ENCODE results near the gene LRRC3C.
"Not testable (repeated sequence)": the region's sequence is repeated elsewhere in the genome, so short reads cannot be mapped to it uniquely, and the experiment has no call there.

The LRRC3C gene

DNA sequence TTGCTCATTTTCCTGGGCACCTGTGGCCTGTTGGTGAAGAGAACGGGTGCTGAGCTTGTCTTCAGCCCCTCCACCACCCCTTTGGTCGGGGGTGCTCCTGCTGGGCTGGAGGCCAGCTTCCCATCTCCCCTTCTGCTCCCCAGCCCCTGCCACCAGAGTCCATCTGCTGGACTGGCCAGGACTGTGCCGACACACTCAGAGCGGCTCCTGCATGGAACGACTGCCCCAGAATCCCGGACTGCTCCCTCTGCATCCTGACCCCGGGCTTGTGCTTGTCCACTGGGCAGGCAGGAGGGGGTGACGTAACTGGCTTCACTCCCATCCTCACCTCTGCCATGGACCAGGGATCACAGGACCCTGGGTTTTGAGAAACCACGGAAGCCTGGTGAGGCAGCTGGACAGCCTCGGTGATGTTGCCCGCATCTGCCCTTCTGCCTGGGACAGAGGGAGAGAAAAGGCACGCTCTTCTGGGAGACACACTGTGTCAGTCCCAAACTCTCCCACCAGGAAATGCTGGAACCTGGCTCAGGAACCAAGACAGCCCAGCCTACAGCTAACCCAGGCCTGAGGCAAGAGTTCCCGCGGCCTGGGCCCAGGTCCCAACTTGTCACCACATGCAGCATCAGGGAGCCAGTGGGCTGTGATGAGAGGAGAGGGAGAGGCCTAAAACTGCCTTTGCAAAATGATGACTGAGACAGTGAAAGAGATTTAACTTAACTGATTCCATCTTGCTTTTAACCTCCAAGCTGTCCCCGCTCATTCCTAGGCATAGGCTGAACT lies 19.2 kb downstream of the LRRC3C start:
- H3K27ac ChIP-seq (ENCODE audit: extremely low read depth, low read depth, low read length): no peak overlapping the region
- H3K36me3 ChIP-seq (ENCODE audit: control insufficient read depth in 2 of 2, insufficient read depth in 1 of 2, low read length in 2 of 2): no peaks in the 10 kb centered on the region
- H3K4me3 ChIP-seq (ENCODE audit: low read depth, low read length): no peak overlapping the region
- POLR2A ChIA-PET: interaction anchor here (0.6 to 0.7 kb wide), 2 partner anchors 19 to 65 kb away, joined by 3 read pairs; partner anchors contain the start of genes LRRC3C and ORMDL3
- H3K9me3 ChIP-seq (ENCODE audit: control insufficient read depth, insufficient read depth, low read depth, low read length): no peaks in the 10 kb centered on the region
- CTCF ChIA-PET: interaction anchor here (0.8 to 1.4 kb wide), 4 partner anchors 7 to 71 kb away, joined by 3 to 7 read pairs (median 5); partner anchors contain the start of gene PSMD3
- H3K4me1 ChIP-seq (ENCODE audit: control insufficient read depth, insufficient read depth, low read length): no peaks in the 10 kb centered on the region; the same call in 1 of the 2 replicates
- TF ChIP-seq ZSCAN5A (tag by site-specific recombination; IDR thresholded peaks at IDR 0.05) (no peak), ZNF146 (tag by site-specific recombination; IDR thresholded peaks at IDR 0.05) (no peak), ZNF24 (tag by site-specific recombination; IDR thresholded peaks at IDR 0.05) (no peak), ZNF155 (tag by site-specific recombination; IDR thresholded peaks at IDR 0.05) (no peak), ZNF830 (tag by site-specific recombination; IDR thresholded peaks at IDR 0.05; ENCODE audit: low read depth) (no peak), ZFP69B (tag by site-specific recombination; IDR thresholded peaks at IDR 0.05) (no peak), SP3 (tag by site-specific recombination; IDR thresholded peaks at IDR 0.05) (no peak), TSHZ1 (tag by site-specific recombination; IDR thresholded peaks at IDR 0.05; ENCODE audit: borderline replicate concordance) (no peak), ZNF660 (tag by site-specific recombination; IDR thresholded peaks at IDR 0.05) (no peak), ZNF138 (tag by site-specific recombination; IDR thresholded peaks at IDR 0.05; ENCODE audit: borderline replicate concordance) (no peak), ZNF768 (tag by site-specific recombination; IDR thresholded peaks at IDR 0.05) (no peak), ZNF623 (tag by site-specific recombination; IDR thresholded peaks at IDR 0.05) (no peak)
- TF ChIP-seq, protein P1, sequence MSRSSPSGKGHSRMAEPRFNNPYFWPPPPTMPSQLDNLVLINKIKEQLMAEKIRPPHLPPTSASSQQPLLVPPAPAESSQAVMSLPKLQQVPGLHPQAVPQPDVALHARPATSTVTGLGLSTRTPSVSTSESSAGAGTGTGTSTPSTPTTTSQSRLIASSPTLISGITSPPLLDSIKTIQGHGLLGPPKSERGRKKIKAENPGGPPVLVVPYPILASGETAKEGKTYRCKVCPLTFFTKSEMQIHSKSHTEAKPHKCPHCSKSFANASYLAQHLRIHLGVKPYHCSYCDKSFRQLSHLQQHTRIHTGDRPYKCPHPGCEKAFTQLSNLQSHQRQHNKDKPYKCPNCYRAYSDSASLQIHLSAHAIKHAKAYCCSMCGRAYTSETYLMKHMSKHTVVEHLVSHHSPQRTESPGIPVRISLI (tag by site-specific recombination; IDR thresholded peaks at IDR 0.05): no peak

DNA sequence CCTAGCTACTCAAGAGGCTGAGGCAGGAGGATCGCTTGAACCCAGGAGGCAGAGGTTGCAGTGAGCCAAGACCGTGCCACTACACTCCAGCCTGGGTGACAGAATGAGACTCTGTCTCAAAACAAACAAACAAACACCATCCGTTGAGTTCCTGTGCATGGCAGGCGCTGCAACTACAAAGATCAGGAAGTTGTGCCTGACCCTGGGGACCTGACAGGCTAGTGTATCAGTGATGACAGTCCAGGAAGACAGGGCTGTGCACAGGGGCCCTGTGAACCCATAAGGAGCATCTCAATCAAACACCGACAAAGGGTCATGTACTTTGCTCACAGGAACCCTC lies 20.9 kb downstream of the LRRC3C start:
- H3K9me3 ChIP-seq (ENCODE audit: control insufficient read depth, insufficient read depth, low read depth, low read length); H3K4me3 ChIP-seq (ENCODE audit: low read depth, low read length); POLR2A ChIA-PET; H3K36me3 ChIP-seq (ENCODE audit: control insufficient read depth in 2 of 2, insufficient read depth in 1 of 2, low read length in 2 of 2); H3K27ac ChIP-seq (ENCODE audit: extremely low read depth, low read depth, low read length); H3K4me1 ChIP-seq (ENCODE audit: control insufficient read depth, insufficient read depth, low read length): not testable (repeated sequence)
- CTCF ChIA-PET: interaction anchor here (1.4 kb wide), 1 partner anchor 9 kb away, joined by 7 read pairs; no protein-coding TSS in a partner anchor

- no peaks in the 10 kb centered on the region for H3K36me3 ChIP-seq (ENCODE audit: control insufficient read depth in 2 of 2, insufficient read depth in 1 of 2, low read length in 2 of 2)
- H3K4me3 ChIP-seq (ENCODE audit: low read depth, low read length): no peak overlapping the region
- POLR2A ChIA-PET: no interaction called here
- H3K9me3 ChIP-seq (ENCODE audit: control insufficient read depth, insufficient read depth, low read depth, low read length): no peaks in the 10 kb centered on the region
- CTCF ChIA-PET: no interaction called here
- peaks cover 3% of the 10 kb centered on the region for H3K4me1 ChIP-seq (ENCODE audit: control insufficient read depth, insufficient read depth, low read length)
- no peak overlapping the region for H3K27ac ChIP-seq (ENCODE audit: extremely low read depth, low read depth, low read length)
- TF ChIP-seq ZNF610 (tag by site-specific recombination; IDR thresholded peaks at IDR 0.05; ENCODE audit: borderline replicate concordance) (no peak), ZNF335 (tag by site-specific recombination; conservative IDR thresholded peaks at IDR 0.05) (no peak), ZNF114 (tag by site-specific recombination; IDR thresholded peaks at IDR 0.05) (no peak), ZBTB44 (tag by site-specific recombination; IDR thresholded peaks at IDR 0.05) (no peak), ELK4 (IDR thresholded peaks at IDR 0.05; ENCODE audit: borderline replicate concordance, low read depth, low read length) (no peak), ZSCAN4 (tag by site-specific recombination; IDR thresholded peaks at IDR 0.05) (no peak), ZNF175 (tag by site-specific recombination; IDR thresholded peaks at IDR 0.05) (no peak), GLI2 (tag by site-specific recombination; IDR thresholded peaks at IDR 0.05; ENCODE audit: borderline replicate concordance, low read depth) (no peak)
These were observed 21.5 kb downstream of the LRRC3C start for GRCh38 chr17:39949028-39949427.
